ENCODE results near the gene SERPINB6. TPM values are rescaled to one million over a fixed set of nuclear protein-coding genes. Genes with fewer than 3 reads are reported as not detected.

Gene SERPINB6
- total and polyA plus RNA-seq, 2 experiments from 2014 or later, result 95.7 to 149 TPM

- peak overlapping the region; percentile 99 for H3K27ac ChIP-seq
- peak overlapping the region; percentile 86 for H2AFZ ChIP-seq
- H3K9me2 ChIP-seq (ENCODE audit: insufficient read depth), result no peaks in the 10 kb centered on the region
- no peaks in the 10 kb centered on the region for H3K36me3 ChIP-seq (ENCODE audit: low read depth)
- TF ChIP-seq EZH2 (IDR thresholded peaks at IDR 0.05; ENCODE audit: insufficient read depth, poor library complexity, severe bottlenecking), result no peak
- no peak for TF ChIP-seq EZH2phosphoT487 (IDR thresholded peaks at IDR 0.05; ENCODE audit: insufficient read depth, low read depth)
- H3K9me3 ChIP-seq (ENCODE audit: low read depth), result no peaks in the 10 kb centered on the region
- peaks cover 24% of the 10 kb centered on the region for H3K4me1 ChIP-seq (ENCODE audit: insufficient read depth)
- peak overlapping the region; percentile 79 for H3K4me3 ChIP-seq
- H3K4me2 ChIP-seq (ENCODE audit: unreplicated experiment), result peak overlapping the region; percentile 92
- peak overlapping the region; percentile 97 for H3K9ac ChIP-seq
- DNase-seq, result peak; percentile 99
- H3K79me2 ChIP-seq (ENCODE audit: insufficient read depth), result peaks cover 4% of the 10 kb centered on the region
- in situ Hi-C loops (cut with MboI), result loop anchor here (5.0 kb wide), 1 partner anchor 68 kb away; no protein-coding TSS in a partner anchor
- peaks cover 32% of the 10 kb centered on the region for H3F3A ChIP-seq (ENCODE audit: insufficient read depth)
- no peaks in the 10 kb centered on the region for H3K27me3 ChIP-seq (replicated peaks; ENCODE audit: insufficient read depth)
- WGBS, 2 experiments (ENCODE audit: low coverage in 1 of 2, low lambda C conversion rate in 2 of 2, missing lambda C conversion rate in 2 of 2), result 1 to 2% methylated on average over 22 of the region's 22 CpGs
- H4K20me1 ChIP-seq (ENCODE audit: insufficient read depth), result no peaks in the 10 kb centered on the region
Observed at GRCh38 chr6:2989332-2990247, 18.2 kb upstream of the SERPINB6 start.

- Histone ChIP-seq H3K4me2 (ENCODE audit: unreplicated experiment) (peak overlapping the region; percentile 92), H3F3A (ENCODE audit: insufficient read depth) (peaks cover 32% of the 10 kb centered on the region), H3K4me3 (peak overlapping the region; percentile 79), H3K9me2 (ENCODE audit: insufficient read depth) (no peaks in the 10 kb centered on the region), H3K27ac (peak overlapping the region; percentile 99), H3K27me3 (replicated peaks; ENCODE audit: insufficient read depth) (no peaks in the 10 kb centered on the region), H3K4me1 (ENCODE audit: insufficient read depth) (peaks cover 24% of the 10 kb centered on the region), H4K20me1 (ENCODE audit: insufficient read depth) (no peaks in the 10 kb centered on the region), H3K9me3 (ENCODE audit: low read depth) (no peaks in the 10 kb centered on the region), H3K79me2 (ENCODE audit: insufficient read depth) (peaks cover 4% of the 10 kb centered on the region), H3K9ac (peak overlapping the region; percentile 97), H2AFZ (peak overlapping the region; percentile 86), H3K36me3 (ENCODE audit: low read depth) (no peaks in the 10 kb centered on the region)
- DNase-seq, result peak; percentile 98
- in situ Hi-C loops (cut with MboI), result no loop called here
- TF ChIP-seq EZH2phosphoT487 (IDR thresholded peaks at IDR 0.05; ENCODE audit: insufficient read depth, low read depth) (no peak), EZH2 (IDR thresholded peaks at IDR 0.05; ENCODE audit: insufficient read depth, poor library complexity, severe bottlenecking) (no peak)
- WGBS, 2 experiments (ENCODE audit: low coverage in 1 of 2, low lambda C conversion rate in 2 of 2, missing lambda C conversion rate in 2 of 2), result 1% methylated on average over 44 to 56 of the region's 64 CpGs
Observed at GRCh38 chr6:2988426-2989331, 17.3 kb upstream of the SERPINB6 start.

GRCh38 chr6:2988094-2988425, 16.7 kb upstream of the SERPINB6 start:
- H2AFZ ChIP-seq, result peak overlapping the region; percentile 86
- no peak for TF ChIP-seq EZH2 (IDR thresholded peaks at IDR 0.05; ENCODE audit: insufficient read depth, poor library complexity, severe bottlenecking)
- TF ChIP-seq EZH2phosphoT487 (IDR thresholded peaks at IDR 0.05; ENCODE audit: insufficient read depth, low read depth), result no peak

DNA sequence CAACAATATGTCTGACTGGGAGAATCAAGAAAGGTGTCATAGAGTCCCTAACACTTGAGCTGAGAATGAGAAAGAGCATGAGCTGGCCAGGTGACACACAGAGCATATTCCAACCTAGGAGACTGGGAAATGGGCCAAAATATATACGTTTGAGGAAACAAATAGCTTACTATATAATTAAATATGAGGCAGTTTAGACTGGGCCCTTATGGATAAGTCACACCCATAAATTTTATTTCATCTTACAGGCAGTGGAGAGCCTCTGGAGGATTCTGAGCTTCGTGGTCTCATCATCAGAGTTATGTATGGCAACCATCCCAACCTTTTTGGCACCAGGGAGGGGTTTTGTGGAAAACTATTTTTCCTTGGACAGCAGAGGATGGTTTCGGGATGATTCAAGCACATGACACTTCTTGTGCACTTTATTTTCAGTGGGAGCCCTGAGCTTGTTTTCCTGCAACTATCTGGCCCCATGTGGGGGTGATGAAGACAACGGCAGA, 15.4 kb upstream of the SERPINB6 start:
- Histone ChIP-seq H3K79me2 (ENCODE audit: insufficient read depth) (peaks cover 3% of the 10 kb centered on the region), H3K4me2 (ENCODE audit: unreplicated experiment) (peak overlapping the region; percentile 92), H3K36me3 (ENCODE audit: low read depth) (no peaks in the 10 kb centered on the region), H3F3A (ENCODE audit: insufficient read depth) (peaks cover 32% of the 10 kb centered on the region), H3K27me3 (replicated peaks; ENCODE audit: insufficient read depth) (no peaks in the 10 kb centered on the region), H3K9me3 (ENCODE audit: low read depth) (no peaks in the 10 kb centered on the region), H3K4me3 (no peak overlapping the region), H4K20me1 (ENCODE audit: insufficient read depth) (no peaks in the 10 kb centered on the region), H2AFZ (no peak overlapping the region), H3K27ac (peak overlapping the region; percentile 99), H3K4me1 (ENCODE audit: insufficient read depth) (peaks cover 24% of the 10 kb centered on the region), H3K9me2 (ENCODE audit: insufficient read depth) (no peaks in the 10 kb centered on the region), H3K9ac (peak overlapping the region; percentile 97; the same call in 1 of the 2 replicates)
- DNase-seq, result peak; percentile 92
- in situ Hi-C loops (cut with MboI), result no loop called here
- no peak for TF ChIP-seq EZH2 (IDR thresholded peaks at IDR 0.05; ENCODE audit: insufficient read depth, poor library complexity, severe bottlenecking)
- no peak for TF ChIP-seq EZH2phosphoT487 (IDR thresholded peaks at IDR 0.05; ENCODE audit: insufficient read depth, low read depth)
- WGBS, 2 experiments (ENCODE audit: low coverage in 1 of 2, low lambda C conversion rate in 2 of 2, missing lambda C conversion rate in 2 of 2), result 2% methylated on average over 4 of the region's 4 CpGs

More at GRCh38 chr6:2988094-2988425, 16.7 kb upstream of the SERPINB6 start:
- Histone ChIP-seq H3K4me2 (ENCODE audit: unreplicated experiment) (peak overlapping the region; percentile 92), H3K27me3 (replicated peaks; ENCODE audit: insufficient read depth) (no peaks in the 10 kb centered on the region), H3K9me3 (ENCODE audit: low read depth) (no peaks in the 10 kb centered on the region), H3K79me2 (ENCODE audit: insufficient read depth) (peaks cover 4% of the 10 kb centered on the region), H4K20me1 (ENCODE audit: insufficient read depth) (no peaks in the 10 kb centered on the region), H3K27ac (peak overlapping the region; percentile 99), H3K9ac (peak overlapping the region; percentile 97), H3K4me1 (ENCODE audit: insufficient read depth) (peaks cover 24% of the 10 kb centered on the region), H3F3A (ENCODE audit: insufficient read depth) (peaks cover 32% of the 10 kb centered on the region), H3K36me3 (ENCODE audit: low read depth) (no peaks in the 10 kb centered on the region), H3K9me2 (ENCODE audit: insufficient read depth) (no peaks in the 10 kb centered on the region), H3K4me3 (peak overlapping the region; percentile 79)
- in situ Hi-C loops (cut with MboI), result no loop called here
- WGBS, 2 experiments (ENCODE audit: low coverage in 1 of 2, low lambda C conversion rate in 2 of 2, missing lambda C conversion rate in 2 of 2), result 0 to 3% methylated on average over 2 of the region's 2 CpGs
- no peak for DNase-seq

Measured in GM23248 (cell line).